AG09309 (cell line): ENCODE data around the gene UBA3.

ENCODE experiments used
- DNase-seq: peaks from one replicate; pipeline ENCODE4 v3.0.0-alpha.2; 2010; ENCODE audit warnings: low read depth
- H3K4me3 ChIP-seq: 2 replicates; pipeline ENCODE4 v1.5.1; 2011; ENCODE audit warnings: mild to moderate bottlenecking, low read depth, low read length, moderate library complexity; ENCODE audit not compliant: control insufficient read depth
- TF ChIP-seq, protein P1 (sequence below): IDR thresholded peaks from 2 replicates; pipeline ENCODE4 v1.5.1; 2011; ENCODE audit warnings: mild to moderate bottlenecking, low read depth, low read length, inconsistent platforms; ENCODE audit not compliant: insufficient read depth, control insufficient read depth; ENCODE audit errors: missing control alignments

UBA3 gene

GRCh38 chr3:69104586-69104985 lies 24.4 kb upstream of the UBA3 start:
- TF ChIP-seq, protein P1, sequence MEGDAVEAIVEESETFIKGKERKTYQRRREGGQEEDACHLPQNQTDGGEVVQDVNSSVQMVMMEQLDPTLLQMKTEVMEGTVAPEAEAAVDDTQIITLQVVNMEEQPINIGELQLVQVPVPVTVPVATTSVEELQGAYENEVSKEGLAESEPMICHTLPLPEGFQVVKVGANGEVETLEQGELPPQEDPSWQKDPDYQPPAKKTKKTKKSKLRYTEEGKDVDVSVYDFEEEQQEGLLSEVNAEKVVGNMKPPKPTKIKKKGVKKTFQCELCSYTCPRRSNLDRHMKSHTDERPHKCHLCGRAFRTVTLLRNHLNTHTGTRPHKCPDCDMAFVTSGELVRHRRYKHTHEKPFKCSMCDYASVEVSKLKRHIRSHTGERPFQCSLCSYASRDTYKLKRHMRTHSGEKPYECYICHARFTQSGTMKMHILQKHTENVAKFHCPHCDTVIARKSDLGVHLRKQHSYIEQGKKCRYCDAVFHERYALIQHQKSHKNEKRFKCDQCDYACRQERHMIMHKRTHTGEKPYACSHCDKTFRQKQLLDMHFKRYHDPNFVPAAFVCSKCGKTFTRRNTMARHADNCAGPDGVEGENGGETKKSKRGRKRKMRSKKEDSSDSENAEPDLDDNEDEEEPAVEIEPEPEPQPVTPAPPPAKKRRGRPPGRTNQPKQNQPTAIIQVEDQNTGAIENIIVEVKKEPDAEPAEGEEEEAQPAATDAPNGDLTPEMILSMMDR = no peak
- no peak overlapping the region for H3K4me3 ChIP-seq
- DNase-seq = no peak

GRCh38 chr3:69103123-69103522 lies 23.0 kb upstream of the UBA3 start:
- TF ChIP-seq, protein P1 = no peak
- no peak overlapping the region for H3K4me3 ChIP-seq
- no peak for DNase-seq

GRCh38 chr3:69102384-69102783 lies 22.2 kb upstream of the UBA3 start:
- TF ChIP-seq, protein P1 = no peak
- H3K4me3 ChIP-seq = no peak overlapping the region
- no peak for DNase-seq

GRCh38 chr3:69099576-69099975 lies 19.4 kb upstream of the UBA3 start:
- no peak for DNase-seq
- TF ChIP-seq, protein P1 = no peak
- no peak overlapping the region for H3K4me3 ChIP-seq

DNA sequence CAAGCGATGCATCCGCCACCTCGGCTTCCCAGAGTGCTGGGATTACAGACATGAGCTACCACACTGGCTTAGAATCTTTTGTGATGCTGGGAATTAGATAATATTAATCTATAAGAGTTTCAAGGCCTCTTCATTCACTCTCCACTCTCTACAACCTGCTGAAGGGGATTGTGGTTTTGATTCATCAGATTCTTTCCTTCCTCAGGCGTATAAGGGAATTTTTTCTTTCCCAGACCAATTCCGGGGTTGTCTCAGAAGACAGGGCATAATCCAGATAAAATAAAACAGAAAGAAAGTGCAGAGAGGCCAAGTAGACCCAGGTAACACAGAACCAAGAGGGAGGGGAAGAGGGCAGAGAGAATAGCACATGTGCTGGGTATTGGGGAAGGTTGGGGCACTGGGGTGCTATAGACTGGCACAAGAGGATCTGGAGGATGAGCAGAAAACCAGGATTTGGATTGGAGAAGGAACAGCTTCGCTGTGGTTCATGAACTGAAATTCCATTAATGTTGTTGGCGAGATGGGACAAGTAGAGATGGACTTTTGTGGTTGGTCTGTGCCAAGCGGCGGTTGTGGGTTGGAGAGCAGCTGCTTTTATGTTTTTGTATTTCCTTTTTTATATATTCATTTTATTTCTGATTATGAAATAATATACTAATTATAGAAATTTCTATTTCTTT lies 17.4 kb upstream of the UBA3 start:
- DNase-seq = no peak
- H3K4me3 ChIP-seq = no peak overlapping the region
- TF ChIP-seq, protein P1 = no peak

DNA sequence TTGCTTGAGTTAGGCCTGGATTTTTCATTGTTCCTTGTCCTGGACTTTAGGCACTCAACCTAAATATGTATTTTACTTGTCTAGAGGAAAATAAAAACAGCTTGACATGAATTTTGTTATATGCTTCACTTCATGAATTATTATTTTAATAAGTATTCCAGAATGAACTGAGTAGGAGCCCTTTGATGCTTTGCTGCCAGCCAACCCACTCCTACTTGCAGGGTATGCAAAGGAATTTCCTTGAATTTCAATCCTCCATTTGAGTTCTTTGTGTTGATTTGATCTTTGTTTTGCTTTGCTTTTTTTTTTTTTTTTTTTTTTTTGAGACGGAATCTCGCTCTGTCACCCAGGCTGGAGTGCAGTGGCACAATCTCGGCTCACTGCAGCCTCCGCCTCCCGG lies 16.1 kb upstream of the UBA3 start:
- TF ChIP-seq, protein P1 = no peak
- no peak overlapping the region for H3K4me3 ChIP-seq
- DNase-seq = no peak
